NCI-H2227 treated with DMSO at 0.1 percent for 48 hours (cell line): ENCODE results near the gene PAK1.
A peak's percentile ranks its signal among the peaks of the same experiment; 100 is the strongest.
"Not testable (repeated sequence)": the region's sequence is repeated elsewhere in the genome, so short reads cannot be mapped to it uniquely, and the experiment has no call there.

Experiments
- DNase-seq: peaks from one replicate; lab custom pipeline; 2025; lab: John Stamatoyannopoulos, UW

PAK1 gene

DNA sequence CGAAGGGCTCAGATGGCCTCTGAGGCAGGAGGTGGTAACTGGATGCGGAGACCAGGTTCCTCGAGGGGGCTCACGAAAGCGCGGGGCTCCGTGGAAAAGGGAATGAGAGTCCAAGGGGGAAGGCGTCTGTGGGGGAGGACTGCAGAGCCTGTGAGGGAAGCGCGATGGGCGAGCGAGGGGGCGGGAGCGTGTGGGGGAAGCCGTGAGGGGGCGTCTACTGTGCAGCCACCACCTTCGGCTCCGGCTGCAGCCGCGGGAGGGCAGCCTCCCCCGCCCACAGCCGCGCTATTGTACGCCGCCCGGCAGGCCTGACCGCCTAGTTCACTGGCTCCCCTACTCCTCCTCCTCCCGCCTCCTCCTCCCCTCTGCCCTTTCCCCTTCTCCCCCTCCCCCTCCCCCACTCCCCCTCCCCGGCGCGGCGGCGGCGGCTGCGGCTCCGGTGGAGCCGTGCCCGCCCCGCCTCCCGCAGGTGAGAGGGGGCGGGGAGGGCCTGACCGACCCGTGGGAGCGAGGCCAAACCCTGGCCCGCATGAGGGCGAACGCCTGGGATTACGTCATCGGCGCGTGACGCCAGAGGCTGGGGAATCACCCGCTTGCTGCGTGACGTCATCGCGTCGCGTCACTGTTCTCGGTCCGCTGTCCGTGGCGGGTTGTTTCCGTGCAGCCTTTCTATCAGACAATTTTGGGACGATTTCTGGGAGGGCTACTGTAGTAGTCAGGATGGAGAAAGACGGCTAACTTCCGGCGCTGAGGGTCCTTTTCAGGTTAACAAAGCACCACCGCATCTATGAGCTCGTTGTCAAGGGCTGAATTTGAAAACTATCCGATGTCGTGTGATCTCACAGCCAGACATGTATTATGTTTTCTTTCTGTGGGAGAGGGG lies at the start of gene PAK1:
Gene PAK1 (minus strand): TSS at position 294 of the 883 bp plus-strand sequence. CDS start 81,574 bp downstream, outside the sequence.
- peak; percentile 91 for DNase-seq

DNA sequence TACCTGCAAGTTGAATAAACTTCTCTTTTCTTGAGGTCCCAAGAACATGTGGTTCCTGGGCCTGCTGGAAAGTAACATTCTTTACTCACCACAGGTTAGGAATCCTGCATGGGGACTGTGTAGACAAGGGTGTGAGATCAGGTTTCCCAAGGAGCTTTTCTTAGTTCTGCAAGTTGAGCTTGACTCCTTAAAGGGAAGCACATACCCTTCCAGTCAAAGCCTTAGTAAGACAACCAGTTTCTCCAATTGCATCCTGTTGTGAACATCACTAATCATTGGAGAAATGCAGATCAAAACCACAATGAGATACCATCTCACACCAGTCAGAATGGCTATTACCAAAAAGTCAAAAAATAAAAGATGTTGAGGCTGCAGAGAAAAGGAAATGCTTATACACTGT lies 48.3 kb upstream of the PAK1 start:
- DNase-seq = no peak

DNA sequence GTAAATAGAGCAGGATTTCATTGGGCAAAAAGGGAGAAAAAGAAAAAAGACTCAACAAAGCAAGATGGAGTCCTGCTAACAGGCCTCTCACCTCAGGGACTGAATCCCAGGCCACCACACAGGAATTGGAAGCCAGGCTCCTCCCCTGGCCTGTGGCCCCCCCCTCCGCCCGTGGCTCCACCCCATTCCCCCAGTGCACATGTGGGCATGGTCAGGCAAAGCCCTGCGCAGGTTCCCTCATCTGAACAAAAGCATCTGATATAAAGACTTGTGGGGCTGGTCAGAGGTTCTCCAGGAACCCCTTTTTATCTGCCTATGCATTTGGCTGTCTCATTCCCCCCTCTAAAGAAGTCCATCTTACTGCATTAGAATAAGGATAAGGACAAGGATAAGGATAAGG lies 46.0 kb upstream of the PAK1 start:
- no peak for DNase-seq

DNA sequence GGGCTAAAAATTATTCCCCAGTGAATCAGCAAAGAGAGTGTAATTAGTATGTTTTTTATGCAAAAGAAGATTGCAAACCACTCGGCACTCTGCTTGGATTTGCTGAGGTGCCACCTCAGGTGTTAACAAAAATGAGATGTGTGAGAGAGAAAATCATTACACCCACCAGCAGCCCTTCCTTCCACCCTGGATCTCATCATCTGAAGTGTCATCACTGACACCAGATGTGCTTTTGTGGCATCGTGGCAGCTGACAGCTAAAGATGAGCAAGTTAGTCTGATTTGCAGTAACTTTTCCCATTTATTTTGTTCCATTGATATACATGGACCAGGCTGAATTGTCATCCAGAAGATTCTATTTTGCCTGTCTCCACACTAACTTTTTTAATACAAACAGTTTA lies 44.6 kb upstream of the PAK1 start:
- no peak for DNase-seq

DNA sequence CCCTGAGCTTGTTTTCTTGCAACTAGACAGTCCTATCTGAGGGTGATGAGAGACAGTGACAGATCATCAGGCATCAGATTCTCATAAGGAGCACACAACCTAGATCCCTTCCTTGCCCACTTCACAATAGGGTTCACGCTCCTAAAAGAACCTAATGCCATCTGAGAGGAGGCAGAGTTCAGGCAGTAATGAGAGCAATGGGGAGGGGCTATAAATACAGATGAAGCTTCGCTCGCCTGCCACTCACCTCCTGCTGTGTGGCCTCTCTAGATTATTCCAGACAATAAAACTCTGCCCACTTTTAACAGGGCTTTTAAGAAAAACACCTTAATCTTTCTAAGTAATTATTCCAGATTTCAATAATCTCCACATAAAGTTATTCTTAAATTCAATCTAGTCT lies 43.9 kb upstream of the PAK1 start:
- no peak for DNase-seq

DNA sequence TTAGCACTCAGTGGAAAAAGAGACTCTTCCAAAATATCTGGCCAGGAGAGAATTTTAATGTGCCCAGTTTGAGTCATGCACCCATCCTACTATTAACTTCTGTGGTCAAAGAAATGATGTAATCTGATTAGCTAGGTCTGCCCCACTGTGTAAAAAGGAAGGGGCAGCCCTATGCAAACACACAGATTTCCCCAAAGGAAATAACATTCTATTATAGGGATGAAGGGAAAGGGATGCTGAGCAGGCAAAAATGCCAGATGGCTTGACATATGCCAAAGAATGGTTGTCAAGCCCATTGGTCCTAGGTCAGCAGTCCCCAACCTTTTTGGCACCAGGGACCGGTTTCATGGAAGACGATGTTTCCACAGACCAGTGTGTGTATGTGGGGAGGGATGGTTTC lies 43.3 kb upstream of the PAK1 start:
- DNase-seq = no peak

DNA sequence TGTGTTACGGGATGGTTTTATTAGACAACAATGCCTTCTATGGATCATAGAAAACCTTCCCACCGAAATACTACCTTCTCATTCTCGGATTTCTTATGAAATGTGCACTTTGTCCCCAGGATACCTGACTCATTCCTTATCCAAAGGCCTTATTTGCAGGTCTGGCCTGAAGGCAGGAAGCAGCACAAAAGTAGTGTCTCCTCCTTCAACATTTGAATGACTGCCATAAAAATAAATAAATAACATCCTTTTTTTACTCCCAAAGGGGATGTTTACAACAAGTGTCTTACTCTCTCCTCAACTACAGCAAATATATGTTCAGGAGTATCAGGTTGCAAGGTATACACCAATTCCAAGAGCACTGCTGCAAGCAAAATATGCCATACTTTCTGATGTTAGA lies 41.6 kb upstream of the PAK1 start:
- no peak for DNase-seq

DNA sequence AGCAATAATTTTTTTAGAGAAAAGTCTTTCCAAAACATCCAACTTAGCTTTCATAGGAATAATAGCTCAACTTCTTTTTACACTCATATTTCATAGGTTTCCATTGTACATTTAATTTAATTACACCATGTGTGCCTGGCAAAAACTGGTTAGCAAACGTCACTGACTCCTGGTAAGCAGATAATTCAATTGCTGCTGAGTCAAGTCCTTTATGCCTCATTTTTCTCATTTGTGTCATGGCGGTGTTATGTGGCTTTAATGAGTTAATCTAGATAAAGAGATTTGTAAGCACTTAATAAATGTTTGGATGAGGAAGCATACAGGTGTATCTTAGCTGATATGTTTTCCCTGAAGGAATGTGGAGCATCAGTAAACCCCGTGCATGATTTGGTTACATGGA lies 41.2 kb upstream of the PAK1 start:
- DNase-seq = no peak

DNA sequence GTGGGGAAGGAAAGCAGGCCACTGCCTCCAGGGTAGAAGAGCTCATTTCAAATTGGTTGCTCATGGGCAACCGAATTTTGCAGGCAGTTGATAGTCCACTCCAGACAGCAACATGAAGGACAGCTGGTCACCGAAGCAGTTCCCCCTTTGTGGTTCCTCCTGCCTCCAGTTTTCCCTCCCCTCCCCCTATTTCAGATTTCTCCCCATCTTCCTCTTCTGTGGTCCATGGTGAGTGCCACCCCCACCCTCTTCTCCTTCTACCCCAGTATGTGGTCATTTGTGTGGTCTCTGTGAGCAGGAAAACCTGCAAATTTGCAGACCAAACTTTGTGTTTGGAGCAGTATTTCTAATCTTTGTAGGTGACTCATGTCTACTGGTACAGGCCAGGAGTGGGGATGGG lies 38.2 kb upstream of the PAK1 start:
- no peak for DNase-seq

DNA sequence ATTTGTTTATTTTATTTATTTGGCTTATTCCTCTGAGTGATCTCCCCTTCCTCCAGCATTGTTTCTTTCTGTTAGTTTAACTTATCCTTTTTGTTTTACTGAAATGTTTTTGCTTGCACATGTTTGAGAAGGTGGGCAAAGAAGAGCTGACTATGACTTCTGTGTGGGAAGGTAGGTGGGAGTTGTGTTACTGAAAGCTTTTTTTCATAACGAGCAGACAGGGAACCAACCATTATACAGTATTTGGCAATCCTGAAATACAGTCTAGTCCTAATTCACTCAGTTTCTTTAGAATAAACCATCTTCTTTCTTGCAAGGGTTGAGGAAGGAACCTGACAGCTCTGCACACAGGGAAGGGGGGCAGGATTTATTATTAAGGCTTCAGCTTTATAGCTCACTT lies 37.0 kb upstream of the PAK1 start:
- DNase-seq = no peak

DNA sequence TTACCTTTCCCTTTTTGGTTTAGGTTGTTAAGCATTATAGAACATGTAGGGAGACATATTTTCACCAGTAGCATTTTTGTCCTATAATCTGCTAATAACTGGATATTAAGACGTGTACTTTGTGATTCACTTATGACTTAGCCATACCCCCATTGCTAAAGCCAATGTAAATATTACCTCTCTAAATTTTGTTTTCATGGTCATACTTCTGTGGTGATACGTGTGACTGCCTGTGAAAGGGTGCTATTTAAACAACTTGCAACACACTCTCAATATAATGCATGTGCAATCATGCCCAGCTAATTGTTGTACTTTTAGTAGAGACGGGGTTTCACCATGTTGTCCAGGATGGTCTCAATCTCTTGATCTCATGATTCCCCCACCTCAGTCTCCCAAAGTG lies 36.2 kb upstream of the PAK1 start:
- DNase-seq = no peak

DNA sequence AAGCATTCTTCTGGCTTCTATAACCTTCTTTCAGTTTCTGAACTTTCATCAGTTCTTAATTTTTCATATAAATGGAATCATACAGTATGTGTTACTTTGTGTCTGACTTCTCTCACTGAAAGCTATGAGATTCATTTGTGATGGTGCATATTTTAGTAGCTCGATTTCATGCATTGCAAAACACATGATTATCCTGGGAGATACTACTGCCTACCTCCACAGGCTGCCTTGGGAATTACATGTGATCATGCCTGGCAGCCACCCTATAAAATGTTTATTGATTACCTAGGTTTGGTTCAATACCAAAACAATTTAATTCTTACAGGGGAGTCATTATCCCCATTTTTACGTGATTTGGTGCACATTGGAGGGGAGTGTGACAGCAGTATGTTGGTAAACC lies 34.1 kb upstream of the PAK1 start:
- DNase-seq = no peak

DNA sequence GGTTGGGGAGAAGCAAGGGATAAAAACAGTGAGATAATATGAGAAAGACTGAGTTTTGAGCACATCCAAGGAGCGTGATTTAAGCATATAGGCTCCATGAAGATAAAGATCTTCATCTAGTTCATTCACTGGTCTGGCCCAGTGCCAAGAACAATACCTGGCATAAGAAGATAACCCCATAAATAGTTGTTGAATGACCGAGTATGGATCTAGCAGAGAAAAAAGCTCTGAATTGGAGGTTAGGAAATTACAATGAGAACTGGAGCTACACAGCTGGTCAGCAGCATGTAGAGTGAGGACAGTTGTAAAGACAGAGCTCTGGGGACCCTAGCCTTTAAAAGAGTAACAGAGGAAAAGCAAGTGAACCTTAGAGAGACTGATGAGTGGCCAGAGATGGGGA lies 33.0 kb upstream of the PAK1 start:
- DNase-seq = peak; percentile 24

DNA sequence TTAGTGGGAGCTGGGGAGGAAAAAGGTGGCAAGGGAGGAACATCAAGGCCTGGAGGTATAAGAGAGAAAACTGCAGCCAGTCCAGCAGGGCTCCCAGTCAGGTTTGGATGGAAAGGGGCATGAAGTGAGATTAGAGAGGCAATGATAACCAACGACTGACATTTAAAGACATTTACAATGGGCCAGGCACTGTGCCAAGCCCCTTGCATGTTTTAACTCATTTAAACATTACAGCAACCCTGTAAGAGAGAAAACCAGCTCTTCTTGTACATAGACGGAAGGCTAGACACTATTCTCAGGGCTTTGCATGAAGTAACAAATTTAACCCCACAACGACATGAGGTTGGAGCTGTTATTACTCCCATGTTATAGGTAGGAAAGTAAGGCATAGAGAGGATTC lies 32.1 kb upstream of the PAK1 start:
- DNase-seq = no peak

DNA sequence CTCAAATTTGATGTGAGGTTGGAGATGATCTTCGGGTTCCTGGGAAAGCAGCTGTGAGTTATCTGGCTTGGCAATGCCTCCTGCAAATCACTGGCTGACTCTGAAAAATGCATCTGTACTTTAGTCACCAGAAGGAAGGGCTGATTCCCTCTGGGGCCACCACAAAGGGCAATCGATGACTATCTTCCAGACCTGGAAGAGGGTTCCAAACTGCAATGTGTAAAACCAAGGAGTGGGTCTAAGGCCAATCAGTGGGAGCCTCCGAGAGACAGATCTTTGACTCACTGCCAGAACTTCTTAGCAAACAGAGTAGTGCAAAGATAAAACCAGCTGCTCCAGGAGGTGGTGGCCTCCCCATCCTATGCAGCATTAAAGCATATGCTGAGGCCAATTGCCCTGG lies 29.1 kb upstream of the PAK1 start:
- DNase-seq = no peak

DNA sequence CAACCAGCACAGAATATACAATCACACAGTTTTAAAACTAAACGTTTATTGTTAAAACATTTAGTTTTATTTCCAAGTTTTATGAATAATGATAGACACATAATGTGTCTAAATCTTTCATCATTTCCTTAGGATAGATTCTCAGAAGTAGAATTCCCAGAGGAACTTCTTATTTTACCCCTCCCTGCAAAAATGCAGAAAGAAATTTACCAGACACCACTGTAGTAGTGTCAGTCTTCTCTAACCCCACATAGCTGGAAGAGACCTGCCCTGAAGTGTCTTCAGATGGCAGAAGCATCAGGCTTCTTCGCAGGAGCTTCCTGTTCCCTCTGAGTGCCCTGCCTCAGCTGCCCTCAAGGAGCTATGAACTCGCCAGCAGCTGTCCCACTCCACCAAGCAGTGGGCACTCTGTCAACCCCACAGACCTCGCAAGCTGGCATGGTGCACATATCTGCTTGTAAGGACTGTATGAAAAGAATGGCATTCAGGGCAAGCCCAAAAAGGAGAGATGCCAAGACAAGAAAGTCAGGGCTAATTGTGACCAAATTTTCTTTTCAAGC lies 28.5 kb upstream of the PAK1 start:
- no peak for DNase-seq

DNA sequence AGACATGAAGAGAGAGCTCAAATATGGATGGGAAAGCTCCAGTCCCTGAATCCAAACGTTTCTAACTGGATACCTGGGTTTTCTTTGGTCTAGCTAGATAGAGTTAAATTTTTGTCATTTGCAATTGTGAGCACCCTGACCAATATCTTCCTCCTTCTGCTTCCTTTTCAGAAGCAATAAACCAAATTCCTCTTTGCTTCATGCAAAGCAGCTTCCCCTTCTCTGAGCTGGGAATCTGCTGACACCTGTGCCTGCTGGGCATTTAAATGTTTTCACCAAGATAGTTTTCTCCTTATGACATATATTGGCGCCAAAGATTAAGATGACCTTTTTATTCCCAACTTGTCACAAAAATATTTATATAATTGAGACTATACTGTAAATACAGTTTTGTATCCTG lies 27.9 kb upstream of the PAK1 start:
- no peak for DNase-seq

DNA sequence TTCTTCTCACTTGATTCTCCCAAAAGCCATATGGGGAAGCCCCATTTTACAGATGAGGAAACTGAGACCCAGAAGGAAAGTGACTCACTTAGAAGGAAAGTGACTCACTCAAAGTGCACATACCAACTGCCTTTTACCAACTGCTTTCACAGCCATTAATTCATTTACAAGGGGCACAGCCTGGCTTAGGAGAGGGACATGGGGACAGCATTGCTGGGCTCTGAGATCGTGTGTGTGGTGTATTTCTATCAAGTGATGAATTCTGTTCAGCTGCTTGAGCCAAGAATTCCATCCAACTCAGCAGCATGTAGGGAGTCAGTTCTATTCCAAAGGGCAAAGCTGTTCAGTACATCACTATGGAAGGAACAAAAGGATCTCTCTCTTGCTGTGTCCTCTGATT lies 23.5 kb upstream of the PAK1 start:
- DNase-seq = no peak

DNA sequence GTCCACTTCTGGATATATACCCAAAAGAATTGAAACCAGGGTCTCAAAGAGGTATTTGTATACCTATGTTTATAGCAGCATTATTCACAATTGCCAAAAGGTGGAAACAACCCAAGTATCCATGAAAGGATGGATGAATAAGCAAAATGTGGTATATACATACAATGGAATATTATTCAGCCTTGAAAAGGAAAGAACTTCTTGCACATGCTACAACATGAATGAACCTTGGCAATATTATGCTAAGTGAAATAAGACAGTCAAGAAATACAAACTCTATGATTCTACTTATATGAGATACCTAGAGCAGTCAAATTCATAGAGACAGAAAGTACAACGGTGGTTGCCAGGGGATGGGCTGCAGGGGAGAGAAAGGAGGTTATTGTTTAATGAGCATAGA lies 21.6 kb upstream of the PAK1 start:
- DNase-seq = no peak

DNA sequence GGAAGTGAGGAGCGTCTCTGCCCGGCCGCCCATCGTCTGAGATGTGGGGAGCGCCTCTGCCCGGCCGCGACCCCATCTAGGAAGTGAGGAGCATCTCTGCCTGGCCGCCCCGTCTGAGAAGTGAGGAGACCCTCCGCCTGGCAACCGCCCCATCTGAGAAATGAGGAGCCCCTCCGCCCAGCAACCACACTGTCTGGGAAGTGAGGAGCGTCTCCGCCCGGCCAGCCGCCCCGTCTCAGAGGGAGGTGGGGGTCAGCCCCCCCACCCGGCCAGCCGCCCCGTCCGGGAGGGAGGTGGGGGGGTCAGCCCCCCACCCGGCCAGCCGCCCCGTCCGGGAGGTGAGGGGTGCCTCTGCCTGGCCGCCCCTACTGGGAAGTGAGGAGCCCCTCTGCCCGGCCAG lies 16.1 kb upstream of the PAK1 start:
- DNase-seq = not testable (repeated sequence)

DNA sequence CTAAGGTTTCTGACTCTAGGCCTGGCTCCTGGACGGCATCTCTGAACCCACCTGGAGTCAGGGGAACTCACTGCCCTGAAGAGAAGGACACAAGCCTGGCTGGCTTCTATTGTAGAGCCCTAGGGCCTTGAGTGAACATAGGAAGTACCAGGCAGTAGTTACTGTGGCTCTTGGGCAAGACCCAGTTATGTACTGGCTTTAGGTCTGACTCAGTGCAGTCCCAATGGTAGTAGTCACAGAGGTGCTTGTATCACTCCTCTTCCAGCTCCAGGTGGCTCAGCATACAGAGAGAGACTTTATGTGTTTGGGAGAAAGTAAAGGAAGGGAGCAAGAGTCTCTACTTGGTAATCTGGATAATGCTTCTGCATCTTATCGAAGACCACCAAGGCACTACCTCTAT lies 13.9 kb upstream of the PAK1 start:
- DNase-seq = no peak

DNA sequence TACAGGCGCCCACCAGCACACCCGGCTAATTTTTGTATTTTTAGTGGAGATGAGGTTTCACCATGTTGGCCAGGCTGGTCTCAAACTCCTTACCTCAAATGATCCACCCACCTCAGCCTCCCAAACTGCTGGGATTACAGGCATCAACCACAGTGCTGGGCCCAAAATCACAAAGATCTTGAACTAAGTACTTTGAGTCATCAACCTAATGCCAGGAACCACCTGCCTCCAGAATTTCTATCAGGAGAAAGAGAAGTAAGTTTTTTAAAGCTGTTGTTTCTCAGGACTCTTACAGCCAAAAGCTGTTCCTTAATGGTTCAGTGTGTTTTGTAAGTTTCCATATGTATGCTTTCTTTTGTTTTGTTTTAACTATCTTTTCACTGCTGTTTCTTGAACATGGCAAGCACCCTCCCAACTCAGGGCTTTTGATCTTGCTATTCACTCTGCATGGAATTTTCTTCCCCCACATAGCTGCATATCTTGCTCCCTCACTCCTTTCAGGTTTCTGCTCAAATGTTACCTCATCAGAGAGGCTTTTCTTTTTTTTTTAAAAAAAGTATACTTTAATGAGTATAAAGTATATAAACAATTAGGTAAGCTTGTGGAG lies 6.0 kb upstream of the PAK1 start:
- no peak for DNase-seq

DNA sequence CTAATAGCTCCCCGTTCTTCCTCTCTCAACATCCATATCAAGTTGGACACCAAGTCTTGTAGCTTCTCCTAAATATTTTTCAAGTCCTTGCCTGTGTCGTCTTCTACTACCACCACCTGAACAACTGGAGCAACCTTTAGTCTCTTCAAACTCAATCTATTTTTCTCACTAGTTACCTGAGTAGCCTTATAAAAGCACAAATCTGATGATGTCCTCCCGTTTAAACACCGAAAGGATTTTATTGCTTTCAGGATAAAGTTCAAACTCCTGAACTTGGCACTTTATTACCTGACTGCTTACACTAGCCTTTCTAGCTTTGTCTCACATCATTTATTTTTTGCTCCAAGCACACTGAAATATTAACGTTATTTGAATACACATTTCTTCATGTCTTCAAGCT lies 1.3 kb upstream of the PAK1 start:
- no peak for DNase-seq

DNA sequence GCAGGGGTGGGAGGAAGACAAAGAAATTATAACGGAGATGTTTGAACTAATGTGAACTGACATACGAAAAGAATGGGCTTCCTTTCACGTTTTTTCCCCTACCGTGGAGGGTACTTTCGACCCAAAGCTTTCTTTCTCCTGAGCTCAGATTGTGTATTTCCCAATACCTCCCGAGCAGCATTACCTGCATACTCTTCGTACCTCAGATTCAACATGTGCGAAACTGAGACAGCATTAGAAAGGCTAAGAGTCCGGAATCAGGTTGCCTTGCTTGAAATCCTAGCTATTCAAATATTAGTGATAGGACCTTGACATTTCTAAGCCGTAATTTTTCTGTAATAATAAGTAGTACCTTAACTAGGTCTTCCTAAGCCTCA lies 778 bp upstream of the PAK1 start:
- DNase-seq = no peak
